IgD-negative memory B cell (primary cell): Measurements from ENCODE around the gene PRC1. TPM values are rescaled to one million over a fixed set of nuclear protein-coding genes. Genes with fewer than 3 reads are reported as not detected.
"Not testable (repeated sequence)": the region's sequence is repeated elsewhere in the genome, so short reads cannot be mapped to it uniquely, and the experiment has no call there.

ENCODE experiments used
- H3K27ac Mint-ChIP-seq, 3 donors: one replicate each; pipeline ENCODE4 v1.8.0; 2020 to 2022; ENCODE audit warnings: mild to moderate bottlenecking in 3 of 3, mixed read lengths in 3 of 3, moderate library complexity in 1 of 3
- H3K27me3 Mint-ChIP-seq: one replicate; pipeline ENCODE4 v1.8.0; 2021; ENCODE audit warnings: mixed read lengths
- H3K36me3 Mint-ChIP-seq: one replicate; pipeline ENCODE4 v1.8.0; 2020; ENCODE audit warnings: mild to moderate bottlenecking, mixed read lengths
- H3K4me1 Mint-ChIP-seq, 3 donors: one replicate each; pipeline ENCODE4 v1.8.0; 2020 to 2022; ENCODE audit warnings: mixed read lengths in 3 of 3, mild to moderate bottlenecking in 1 of 3
- H3K4me3 Mint-ChIP-seq, 4 donors: one replicate each; pipeline ENCODE4 v1.8.0; 2020 to 2022; ENCODE audit warnings: mild to moderate bottlenecking in 4 of 4, mixed read lengths in 4 of 4, moderate library complexity in 3 of 4
- H3K9me3 Mint-ChIP-seq, 3 donors: one replicate each; pipeline ENCODE4 v1.8.0; 2020 to 2021; ENCODE audit warnings: mixed read lengths in 3 of 3, mild to moderate bottlenecking in 1 of 3
- polyA plus RNA-seq: library from polyadenylated mRNA; unstranded; fragments of 300-500 nt; fragmentation: Illumina TruSeq; gene quantifications from one replicate; pipeline ENCODE4 v1.2.3, GENCODE V29; 2021

The PRC1 gene
- polyA plus RNA-seq, 1 donor from 2014 or later, result 3.3 TPM

- not testable (repeated sequence) for H3K36me3 Mint-ChIP-seq, H3K4me3 Mint-ChIP-seq, H3K27ac Mint-ChIP-seq, H3K9me3 Mint-ChIP-seq, H3K27me3 Mint-ChIP-seq
- H3K4me1 Mint-ChIP-seq, result peaks cover 6 to 13% (median 10%) of the 10 kb centered on the region in 3 donors
Observed at GRCh38 chr15:91013701-91014100, 19.4 kb upstream of the PRC1 start.

- peaks cover 0 to 3% (median 0%) of the 10 kb centered on the region in 3 donors for H3K4me1 Mint-ChIP-seq
- no peak overlapping the region for H3K4me3 Mint-ChIP-seq
- no peaks in the 10 kb centered on the region for H3K27me3 Mint-ChIP-seq
- peaks cover 2% of the 10 kb centered on the region for H3K36me3 Mint-ChIP-seq
- peak overlapping the region in 1 of 3 donors; percentile 39 for H3K27ac Mint-ChIP-seq
- no peaks in the 10 kb centered on the region for H3K9me3 Mint-ChIP-seq
Observed at GRCh38 chr15:91007266-91007665, 12.9 kb upstream of the PRC1 start.

DNA sequence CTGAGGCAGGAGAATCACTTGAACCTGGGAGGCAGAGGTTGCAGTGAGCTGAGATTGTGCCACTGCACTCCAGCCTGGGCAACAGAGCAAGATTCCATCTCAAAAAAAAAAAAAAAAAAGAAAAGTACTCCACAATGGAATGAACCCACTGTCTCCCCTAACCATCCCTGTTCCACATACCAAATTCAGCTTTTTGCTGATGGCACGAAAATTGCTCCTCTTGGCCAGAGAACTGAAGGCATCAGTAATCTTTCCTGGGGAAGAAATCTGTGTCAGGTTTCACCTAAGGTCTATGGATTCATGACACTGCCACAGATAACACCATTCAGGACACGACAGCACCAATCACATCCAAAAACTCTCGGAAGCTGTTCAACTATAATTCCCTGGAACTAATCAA, 6.9 kb upstream of the PRC1 start:
- H3K4me3 Mint-ChIP-seq, result peak overlapping the region in 1 of 4 donors; percentile 26
- H3K36me3 Mint-ChIP-seq, result peaks cover 2% of the 10 kb centered on the region
- H3K27ac Mint-ChIP-seq, result no peak overlapping the region
- no peaks in the 10 kb centered on the region for H3K9me3 Mint-ChIP-seq
- H3K27me3 Mint-ChIP-seq, result no peaks in the 10 kb centered on the region
- peaks cover under 1 to 2% (median 1%) of the 10 kb centered on the region in 3 donors for H3K4me1 Mint-ChIP-seq

- no peaks in the 10 kb centered on the region for H3K9me3 Mint-ChIP-seq
- H3K4me3 Mint-ChIP-seq, result no peak overlapping the region
- peaks cover 2% of the 10 kb centered on the region for H3K36me3 Mint-ChIP-seq
- peaks cover 8 to 13% (median 10%) of the 10 kb centered on the region in 3 donors for H3K4me1 Mint-ChIP-seq
- H3K27ac Mint-ChIP-seq, result no peak overlapping the region
- no peaks in the 10 kb centered on the region for H3K27me3 Mint-ChIP-seq
Observed at GRCh38 chr15:90998737-90999136, 4.4 kb upstream of the PRC1 start.

DNA sequence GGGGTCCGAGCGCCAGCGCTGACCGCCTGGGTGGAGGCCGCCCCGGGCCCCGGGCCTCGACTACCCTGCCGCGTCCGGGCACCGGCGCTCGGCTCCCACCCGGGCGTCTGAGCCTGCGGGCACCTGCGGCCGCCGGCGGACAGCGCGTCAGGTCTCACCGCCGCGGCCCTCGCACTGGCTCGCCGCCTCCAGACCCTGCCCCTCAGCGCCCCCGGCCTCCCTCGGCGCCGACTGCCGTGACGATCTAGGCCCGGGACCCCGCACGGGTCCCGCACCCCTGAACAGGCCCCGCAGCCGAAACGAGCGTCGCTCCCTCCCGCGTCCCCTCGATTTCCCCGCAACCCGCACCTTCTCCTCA, 297 bp downstream of the PRC1 start:
- H3K36me3 Mint-ChIP-seq, result peaks cover 2% of the 10 kb centered on the region
- no peaks in the 10 kb centered on the region for H3K9me3 Mint-ChIP-seq
- peaks cover 21 to 30% (median 27%) of the 10 kb centered on the region in 3 donors for H3K4me1 Mint-ChIP-seq
- peaks cover 1% of the 10 kb centered on the region for H3K27me3 Mint-ChIP-seq
- H3K27ac Mint-ChIP-seq, result peak overlapping the region; percentile 88 to 98 (median 95)
- H3K4me3 Mint-ChIP-seq, result peak overlapping the region; percentile 97 to 99 (median 99)

- H3K27me3 Mint-ChIP-seq, result peaks cover 3% of the 10 kb centered on the region
- peak overlapping the region in 1 of 4 donors; percentile 97 for H3K4me3 Mint-ChIP-seq
- H3K4me1 Mint-ChIP-seq, result peaks cover 38 to 49% (median 47%) of the 10 kb centered on the region in 3 donors
- no peaks in the 10 kb centered on the region for H3K9me3 Mint-ChIP-seq
- peak overlapping the region in 1 of 3 donors; percentile 83 for H3K27ac Mint-ChIP-seq
- H3K36me3 Mint-ChIP-seq, result no peaks in the 10 kb centered on the region
Observed at GRCh38 chr15:90991587-90992285, 2.6 kb downstream of the PRC1 start.

- Mint-ChIP-seq H3K27me3 (peaks cover 3% of the 10 kb centered on the region), H3K36me3 (no peaks in the 10 kb centered on the region), H3K4me1 (peaks cover 38 to 48% (median 46%) of the 10 kb centered on the region in 3 donors), H3K4me3 (peak overlapping the region in 1 of 4 donors; percentile 34), H3K27ac (no peak overlapping the region), H3K9me3 (no peaks in the 10 kb centered on the region)
Observed at GRCh38 chr15:90990446-90990845, 3.9 kb downstream of the PRC1 start.

- H3K9me3 Mint-ChIP-seq, result no peaks in the 10 kb centered on the region
- peak overlapping the region in 3 of 4 donors; percentile 4 to 89 (median 20) for H3K4me3 Mint-ChIP-seq
- no peaks in the 10 kb centered on the region for H3K36me3 Mint-ChIP-seq
- H3K27ac Mint-ChIP-seq, result peak overlapping the region in 2 of 3 donors; percentile 6 to 49
- H3K27me3 Mint-ChIP-seq, result peaks cover 3% of the 10 kb centered on the region
- H3K4me1 Mint-ChIP-seq, result peaks cover 30 to 43% (median 39%) of the 10 kb centered on the region in 3 donors
Observed at GRCh38 chr15:90989040-90989768, 5.1 kb downstream of the PRC1 start.

DNA sequence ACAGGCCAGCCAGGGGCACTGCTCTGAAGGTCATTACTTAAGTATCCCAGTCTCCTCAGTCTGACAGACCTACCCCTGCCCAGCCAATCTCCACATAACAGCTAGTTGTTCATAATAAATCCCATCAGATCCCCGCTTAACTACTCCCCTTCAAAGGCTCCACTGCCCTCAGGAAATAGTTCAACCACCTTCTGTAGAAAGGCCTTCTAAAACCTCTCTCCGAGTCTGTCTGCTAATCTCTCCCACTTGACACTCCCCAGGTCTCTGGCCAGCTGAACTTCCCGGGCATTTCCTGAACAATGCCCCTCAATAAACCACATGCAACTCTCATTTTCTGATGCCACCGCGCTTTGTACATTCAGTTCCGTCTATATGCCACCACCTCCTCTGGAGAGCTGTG, 6.0 kb downstream of the PRC1 start:
- peaks cover 25 to 45% (median 38%) of the 10 kb centered on the region in 3 donors for H3K4me1 Mint-ChIP-seq
- H3K27ac Mint-ChIP-seq, result peak overlapping the region in 2 of 3 donors; percentile 6 to 21
- no peaks in the 10 kb centered on the region for H3K9me3 Mint-ChIP-seq
- H3K27me3 Mint-ChIP-seq, result peaks cover 3% of the 10 kb centered on the region
- H3K36me3 Mint-ChIP-seq, result no peaks in the 10 kb centered on the region
- peak overlapping the region in 3 of 4 donors; percentile 4 to 89 (median 45) for H3K4me3 Mint-ChIP-seq

- Mint-ChIP-seq H3K36me3 (peaks cover 1% of the 10 kb centered on the region), H3K9me3 (no peaks in the 10 kb centered on the region), H3K27me3 (peaks cover 3% of the 10 kb centered on the region), H3K27ac (peak overlapping the region in 2 of 3 donors; percentile 64 to 69), H3K4me1 (peaks cover 24 to 45% (median 39%) of the 10 kb centered on the region in 3 donors), H3K4me3 (peak overlapping the region in 3 of 4 donors; percentile 32 to 65 (median 64))
Observed at GRCh38 chr15:90987561-90988141, 6.7 kb downstream of the PRC1 start.

- Mint-ChIP-seq H3K27ac (peak overlapping the region; percentile 7 to 92 (median 28)), H3K36me3 (peaks cover 1% of the 10 kb centered on the region), H3K4me3 (peak overlapping the region; percentile 17 to 91 (median 78)), H3K9me3 (no peaks in the 10 kb centered on the region), H3K27me3 (peaks cover 2% of the 10 kb centered on the region), H3K4me1 (peaks cover 26 to 42% (median 40%) of the 10 kb centered on the region in 3 donors)
Observed at GRCh38 chr15:90986790-90987507, 7.4 kb downstream of the PRC1 start.

GRCh38 chr15:90982135-90982534, 12.2 kb downstream of the PRC1 start:
- Mint-ChIP-seq H3K9me3 (no peaks in the 10 kb centered on the region), H3K27me3 (no peaks in the 10 kb centered on the region), H3K27ac (peak overlapping the region; percentile 13 to 73 (median 63)), H3K36me3 (peaks cover 5% of the 10 kb centered on the region), H3K4me3 (peak overlapping the region; percentile 13 to 88 (median 38)), H3K4me1 (peaks cover 14 to 31% (median 27%) of the 10 kb centered on the region in 3 donors)

- Mint-ChIP-seq H3K4me3 (peak overlapping the region; percentile 13 to 88 (median 38)), H3K4me1 (peaks cover 9 to 26% (median 23%) of the 10 kb centered on the region in 3 donors), H3K27ac (peak overlapping the region in 2 of 3 donors; percentile 13 to 63), H3K27me3 (no peaks in the 10 kb centered on the region), H3K9me3 (no peaks in the 10 kb centered on the region), H3K36me3 (peaks cover 5% of the 10 kb centered on the region)
Observed at GRCh38 chr15:90981681-90982080, 12.7 kb downstream of the PRC1 start.

- peaks cover 5% of the 10 kb centered on the region for H3K36me3 Mint-ChIP-seq
- H3K4me1 Mint-ChIP-seq, result peaks cover 8 to 25% (median 20%) of the 10 kb centered on the region in 3 donors
- H3K9me3 Mint-ChIP-seq, result no peaks in the 10 kb centered on the region
- no peak overlapping the region for H3K4me3 Mint-ChIP-seq
- no peaks in the 10 kb centered on the region for H3K27me3 Mint-ChIP-seq
- no peak overlapping the region for H3K27ac Mint-ChIP-seq
Observed at GRCh38 chr15:90979582-90979981, 14.8 kb downstream of the PRC1 start.
